MCF 10A (cell line): Measurements from ENCODE around the gene NRTN. TPM values are rescaled to one million over a fixed set of nuclear protein-coding genes. Genes with fewer than 3 reads are reported as not detected.
"Not testable (repeated sequence)": the region's sequence is repeated elsewhere in the genome, so short reads cannot be mapped to it uniquely, and the experiment has no call there.

Experiments
- BruUV-seq: library from RNA; stranded (reverse); fragments of 400-500 nt; replicated peaks from 2 replicates; lab custom pipeline; 2021; lab: Mats Ljungman, UMichigan
- CTCF ChIA-PET: fragments of 300-600 bp; sonication (Branson Sonifier 250); formaldehyde crosslinking; extraction: SDS; loops from one replicate; lab custom pipeline; 2021; ENCODE audit warnings: antibody characterized with exemption, inconsistent platforms; lab: Yijun Ruan, JAX
- POLR2A ChIA-PET: fragments of 300-600, 350-650 bp; sonication (Branson Sonifier 250); formaldehyde crosslinking; extraction: SDS; loops from one replicate; lab custom pipeline; 2020; ENCODE audit warnings: antibody characterized with exemption, inconsistent platforms; lab: Yijun Ruan, JAX
- DNase-seq: peaks from one replicate; pipeline ENCODE4 v3.0.0-alpha.2; 2018; ENCODE audit not compliant: unreplicated experiment
- H3K27ac Mint-ChIP-seq: one replicate; pipeline ENCODE4 v1.8.0; 2022; ENCODE audit warnings: mild to moderate bottlenecking, low read depth, mixed read lengths; ENCODE audit not compliant: unreplicated experiment
- H3K27me3 Mint-ChIP-seq: one replicate; pipeline ENCODE4 v1.8.0; 2022; ENCODE audit warnings: mixed read lengths; ENCODE audit not compliant: insufficient read depth, unreplicated experiment
- H3K36me3 Mint-ChIP-seq: one replicate; pipeline ENCODE4 v1.8.0; 2022; ENCODE audit warnings: mild to moderate bottlenecking, moderate library complexity, mixed read lengths; ENCODE audit not compliant: insufficient read depth, unreplicated experiment
- H3K4me1 Mint-ChIP-seq: one replicate; pipeline ENCODE4 v1.8.0; 2022; ENCODE audit warnings: mixed read lengths; ENCODE audit not compliant: insufficient read depth, unreplicated experiment
- H3K4me3 Mint-ChIP-seq: one replicate; pipeline ENCODE4 v1.8.0; 2022; ENCODE audit warnings: mild to moderate bottlenecking, moderate library complexity, mixed read lengths; ENCODE audit not compliant: unreplicated experiment
- H3K9me3 Mint-ChIP-seq: one replicate; pipeline ENCODE4 v1.8.0; 2022; ENCODE audit warnings: mixed read lengths; ENCODE audit not compliant: unreplicated experiment
- CTCF ChIP-seq: fragments of 200-600 bp; IDR thresholded peaks from one replicate; pipeline ENCODE4 v1.8.0; 2022; ENCODE audit warnings: antibody characterized with exemption, mild to moderate bottlenecking; ENCODE audit not compliant: unreplicated experiment
- intact Hi-C: fragments of 100-400 bp; cut with micrococcal nuclease; formaldehyde crosslinking; loops from 2 replicates; pipeline ENCODE4 v1.14.1; 2022
- total RNA-seq: library from RNA; stranded (reverse); gene quantifications from 2 replicates; pipeline ENCODE4 v1.2.3, GENCODE V29; 2022

The NRTN gene
- total RNA-seq, 1 experiment from 2014 or later = 0.75 TPM

DNA sequence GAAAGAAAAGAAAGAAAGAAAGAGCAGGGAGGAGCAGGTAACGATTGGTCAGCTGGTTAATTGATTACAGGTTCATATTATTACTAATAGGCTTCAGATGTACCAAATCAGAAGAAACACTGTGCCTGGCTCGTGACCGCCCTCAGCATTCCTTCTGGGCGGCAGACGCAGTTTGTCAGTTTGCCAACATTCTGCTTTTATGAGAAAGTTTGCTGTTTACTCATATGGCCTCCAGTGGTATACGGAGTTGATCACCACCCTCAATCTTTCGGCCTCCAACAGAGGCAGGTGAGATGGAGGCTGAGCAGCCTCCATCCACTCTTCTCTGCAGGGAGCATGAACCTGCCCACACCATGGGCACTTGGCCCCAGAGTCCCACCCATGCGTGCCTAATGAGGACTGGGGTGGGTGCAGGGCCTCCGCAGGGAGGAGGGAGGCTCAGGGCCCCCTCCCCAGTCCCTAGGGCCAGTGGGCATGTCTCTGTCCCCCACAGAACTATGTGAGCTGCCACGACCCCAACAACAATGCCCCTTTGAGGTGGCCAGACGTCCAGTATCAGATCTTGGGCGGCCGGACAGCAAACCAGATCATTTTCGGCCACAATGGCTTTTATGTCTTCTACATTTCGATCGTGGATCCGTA lies 29.1 kb upstream of the NRTN start:
- H3K9me3 Mint-ChIP-seq = no peaks in the 10 kb centered on the region
- intact Hi-C loops = no loop called here
- no peak for TF ChIP-seq CTCF
- no TSS peak for BruUV-seq
- DNase-seq = peak; percentile 53
- H3K4me3 Mint-ChIP-seq = no peak overlapping the region
- POLR2A ChIA-PET = no interaction called here
- H3K27me3 Mint-ChIP-seq = no peaks in the 10 kb centered on the region
- CTCF ChIA-PET = interaction anchor here (1.1 to 4.4 kb wide), 2 partner anchors 14 to 19 kb away, joined by 4 to 29 read pairs; no protein-coding TSS in a partner anchor
- H3K27ac Mint-ChIP-seq = no peak overlapping the region
- peaks cover 5% of the 10 kb centered on the region for H3K4me1 Mint-ChIP-seq
- H3K36me3 Mint-ChIP-seq = peaks cover 2% of the 10 kb centered on the region

GRCh38 chr19:5778402-5778801 lies 26.5 kb upstream of the NRTN start:
- H3K9me3 Mint-ChIP-seq = no peaks in the 10 kb centered on the region
- TF ChIP-seq CTCF = no peak
- H3K4me1 Mint-ChIP-seq = peaks cover 5% of the 10 kb centered on the region
- no peak overlapping the region for H3K27ac Mint-ChIP-seq
- POLR2A ChIA-PET = interaction anchor here (0.9 kb wide), 1 partner anchor 125 kb away, joined by 3 read pairs; the partner anchor contains the start of gene NDUFA11
- CTCF ChIA-PET = no interaction called here
- no TSS peak for BruUV-seq
- DNase-seq = no peak
- H3K27me3 Mint-ChIP-seq = no peaks in the 10 kb centered on the region
- H3K36me3 Mint-ChIP-seq = peaks cover 10% of the 10 kb centered on the region
- no peak overlapping the region for H3K4me3 Mint-ChIP-seq
- intact Hi-C loops = no loop called here

GRCh38 chr19:5780916-5781315 lies 24.0 kb upstream of the NRTN start:
- H3K27me3 Mint-ChIP-seq, H3K4me3 Mint-ChIP-seq, H3K27ac Mint-ChIP-seq, POLR2A ChIA-PET, intact Hi-C loops, BruUV-seq, H3K9me3 Mint-ChIP-seq, DNase-seq, H3K4me1 Mint-ChIP-seq: not testable (repeated sequence)
- peaks cover 21% of the 10 kb centered on the region for H3K36me3 Mint-ChIP-seq
- CTCF ChIA-PET = interaction anchor here (1.1 to 1.9 kb wide), 4 partner anchors 13 to 267 kb away, joined by 3 to 5 read pairs (median 4); no protein-coding TSS in a partner anchor

- POLR2A ChIA-PET = interaction anchor here (0.5 to 1.3 kb wide), 4 partner anchors 12 to 122 kb away, joined by 3 to 12 read pairs (median 3); no protein-coding TSS in a partner anchor
- Mint-ChIP-seq H3K36me3 (peaks cover 35% of the 10 kb centered on the region), H3K4me1 (no peaks in the 10 kb centered on the region), H3K9me3 (no peaks in the 10 kb centered on the region), H3K4me3 (no peak overlapping the region), H3K27me3 (no peaks in the 10 kb centered on the region), H3K27ac (no peak overlapping the region)
- DNase-seq = no peak
- CTCF ChIA-PET = interaction anchor here (1.2 to 1.3 kb wide), 2 partner anchors 11 to 22 kb away, joined by 3 to 4 read pairs; no protein-coding TSS in a partner anchor
- TF ChIP-seq CTCF = no peak
- no TSS peak for BruUV-seq
- intact Hi-C loops = no loop called here
Observed at GRCh38 chr19:5782322-5782721, 22.5 kb upstream of the NRTN start.
